Stimulated activated naive CD8-positive, alpha-beta T cell treated with anti-CD3 and anti-CD28 coated beads, Interleukin-15, Interleukin-2, amounts not matched to agents 100 U/mL and 50 U/mL, for 24 hours (primary cell): ENCODE results near the gene PRMT9.

Source experiments
- ATAC-seq: fragments of 150-1000 bp; cut with Tn5 transposase; one replicate; pipeline ENCODE4 v1.10.0; 2021
- DNase-seq: peaks from one replicate; pipeline ENCODE4 v3.0.0; 2021

PRMT9 gene

DNA sequence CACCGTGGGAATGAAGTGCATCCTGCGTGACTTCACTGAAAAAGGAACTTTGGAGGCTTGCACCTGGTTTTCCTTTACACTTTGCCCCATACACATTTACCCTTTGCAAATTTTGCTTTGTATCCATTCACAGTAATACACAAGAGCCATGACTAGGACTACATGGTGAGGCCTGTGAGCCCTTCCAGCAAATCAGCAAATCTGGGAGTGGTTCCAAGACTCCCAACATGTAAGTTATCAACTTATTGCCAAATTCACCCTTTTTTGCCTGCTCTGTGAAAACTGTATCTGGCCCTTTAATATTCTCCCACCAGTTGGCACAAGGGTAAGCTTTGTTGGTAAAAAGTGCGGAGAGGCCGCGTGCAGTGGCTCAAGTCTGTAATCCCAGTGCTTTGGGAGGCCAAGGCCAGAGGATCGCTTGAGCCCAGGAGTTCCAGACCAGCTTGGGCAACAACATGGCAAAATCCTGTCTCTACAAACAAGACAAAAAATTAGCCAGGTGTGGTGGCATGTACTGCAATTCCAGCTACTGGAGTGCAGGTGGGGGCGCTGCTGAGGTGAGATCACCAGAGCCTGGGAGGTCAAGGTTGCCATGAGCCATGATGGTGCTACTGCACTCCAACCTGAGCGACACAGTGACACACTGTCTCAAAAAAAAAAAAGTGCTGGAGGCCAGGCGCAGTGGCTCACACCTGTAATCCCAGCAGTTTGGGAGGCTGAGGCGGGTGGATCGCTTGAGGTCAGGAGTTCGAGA, 5.0 kb downstream of the PRMT9 start:
- DNase-seq, result peak; percentile 17
- ATAC-seq, result no peak

DNA sequence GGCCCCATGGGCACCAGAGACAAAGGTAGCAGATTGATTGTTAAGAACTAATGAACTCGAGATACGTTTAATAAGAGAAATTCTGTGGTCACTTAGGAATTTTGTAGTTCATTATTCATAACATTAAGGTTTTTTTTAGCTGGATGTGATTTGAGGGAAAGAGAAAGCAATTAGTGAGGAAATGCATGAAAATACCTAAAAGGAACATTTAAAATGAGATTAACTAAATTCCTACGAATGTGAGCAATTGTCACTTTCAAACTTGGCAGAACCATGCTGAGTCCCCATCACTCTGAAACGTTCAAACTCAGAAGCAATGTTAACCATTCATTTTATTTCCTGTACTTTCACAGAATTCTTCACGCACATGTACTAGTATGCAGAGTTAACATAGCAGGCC, 5.9 kb downstream of the PRMT9 start:
- no peak for ATAC-seq

DNA sequence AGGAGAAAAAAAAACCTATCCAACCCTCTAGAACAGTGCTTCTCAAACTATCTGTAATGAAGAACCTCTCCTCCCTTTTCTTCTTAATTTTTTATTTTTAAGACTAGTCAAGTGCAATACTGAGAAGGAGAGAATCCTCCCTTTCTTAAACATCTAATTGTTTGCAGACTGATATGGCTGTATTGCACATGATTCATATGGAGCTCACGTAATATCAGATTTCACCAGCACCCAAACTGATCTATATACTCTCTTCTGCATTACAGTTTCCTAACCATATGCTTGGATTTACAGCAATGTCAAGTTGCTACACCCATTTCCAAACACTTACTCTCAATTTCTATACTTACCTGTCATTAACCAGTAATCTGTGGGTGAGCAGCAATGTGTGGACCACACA, 9.5 kb downstream of the PRMT9 start:
- no peak for ATAC-seq
- DNase-seq, result no peak

More for the DNA sequence above, 5.9 kb downstream of the PRMT9 start:
- no peak for DNase-seq

DNA sequence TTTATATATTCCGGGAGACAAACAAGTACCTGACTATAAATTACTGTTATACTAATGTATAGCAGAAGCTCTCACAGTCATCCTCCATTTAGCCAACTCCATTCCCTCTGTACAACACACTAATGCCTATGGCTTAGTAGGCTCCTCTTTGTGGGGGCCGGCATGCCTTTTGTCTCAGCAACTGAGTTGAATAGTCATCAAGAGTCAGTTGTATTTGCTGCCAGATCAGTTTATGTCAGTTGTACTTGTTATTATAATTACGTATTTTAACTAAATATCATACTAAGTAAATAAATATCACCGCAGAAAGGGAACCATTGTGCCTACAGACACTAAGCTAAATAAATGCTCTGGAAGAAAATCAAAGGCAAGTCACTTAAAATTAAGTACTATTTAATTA, 9.9 kb downstream of the PRMT9 start:
- ATAC-seq (no peak), DNase-seq (no peak)

DNA sequence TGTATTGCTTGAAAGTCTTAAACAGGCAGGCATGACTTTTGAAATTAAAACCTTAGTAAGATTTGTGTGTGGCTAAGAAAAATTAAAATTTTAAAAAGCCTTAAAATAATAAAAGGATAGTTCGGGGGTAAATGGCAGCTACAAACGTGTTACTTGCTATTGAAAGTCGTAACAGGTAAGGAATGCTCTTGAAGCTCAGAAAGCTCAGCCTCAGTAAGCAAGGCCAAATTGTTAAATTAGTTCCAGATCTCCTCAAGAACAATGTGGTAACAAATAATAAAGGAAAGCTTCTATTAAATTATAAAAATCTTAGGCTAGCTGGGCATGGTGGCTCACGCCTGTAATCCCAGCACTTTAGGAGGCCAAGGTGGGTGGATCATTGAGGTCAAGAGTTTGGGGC, 25.5 kb downstream of the PRMT9 start:
- ATAC-seq (no peak), DNase-seq (no peak)

DNA sequence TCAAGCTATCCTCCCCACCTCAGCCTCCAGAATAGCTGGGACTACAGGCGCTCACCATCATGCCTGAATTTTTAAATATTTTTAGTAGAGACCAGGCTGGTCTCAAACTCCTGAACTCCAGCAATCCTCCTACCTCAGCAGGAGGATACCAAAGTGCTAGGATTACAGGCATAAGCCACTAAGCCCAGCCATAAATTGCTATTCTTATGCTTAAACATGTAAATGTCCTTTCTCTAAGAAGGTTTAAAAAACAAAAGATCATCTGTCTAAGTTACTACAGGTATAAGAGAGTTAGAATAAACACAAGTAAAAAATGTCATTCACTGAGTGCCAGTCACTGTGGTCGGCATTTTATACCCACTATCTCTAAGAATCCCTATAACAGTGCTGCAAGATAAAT, 28.3 kb downstream of the PRMT9 start:
- DNase-seq, result no peak
- ATAC-seq, result no peak

DNA sequence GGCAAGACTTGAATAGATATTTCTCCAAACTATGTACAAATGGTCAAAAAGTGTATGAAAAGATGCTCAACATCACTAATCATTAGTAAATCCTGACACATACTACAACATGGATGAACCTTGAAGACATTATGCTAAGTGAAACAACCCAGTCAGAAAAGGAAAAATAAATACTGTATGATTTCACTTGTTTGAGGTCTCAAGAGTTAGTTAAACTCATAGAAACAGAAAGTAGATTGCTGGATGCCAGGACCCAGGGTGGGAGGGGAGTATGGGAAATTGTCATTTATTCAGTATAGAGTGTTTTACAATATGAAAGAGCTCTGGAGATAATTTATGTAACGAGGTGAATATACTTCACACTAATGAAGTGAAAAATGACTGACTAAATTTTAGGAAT, 32.4 kb downstream of the PRMT9 start:
- ATAC-seq (no peak), DNase-seq (no peak)

DNA sequence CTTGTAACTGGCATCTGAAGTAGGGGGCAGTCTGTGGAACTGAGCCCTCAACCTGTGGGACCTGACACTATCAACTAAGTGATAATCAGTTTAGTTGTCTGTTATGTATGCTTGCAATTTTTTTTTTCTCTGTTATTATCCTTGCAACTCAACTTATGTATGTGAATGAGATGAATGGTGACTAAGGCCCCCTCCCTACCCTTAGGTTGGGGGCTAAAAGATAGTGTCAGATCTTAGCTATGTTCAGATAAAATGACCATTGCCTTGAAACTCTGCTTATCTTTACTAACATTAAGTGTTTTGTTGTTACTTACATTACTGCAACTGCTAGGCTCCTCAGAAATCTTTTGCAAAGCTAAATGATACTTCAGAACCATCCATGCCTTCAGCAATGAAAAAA, 35.3 kb downstream of the PRMT9 start:
- ATAC-seq (no peak), DNase-seq (no peak)

DNA sequence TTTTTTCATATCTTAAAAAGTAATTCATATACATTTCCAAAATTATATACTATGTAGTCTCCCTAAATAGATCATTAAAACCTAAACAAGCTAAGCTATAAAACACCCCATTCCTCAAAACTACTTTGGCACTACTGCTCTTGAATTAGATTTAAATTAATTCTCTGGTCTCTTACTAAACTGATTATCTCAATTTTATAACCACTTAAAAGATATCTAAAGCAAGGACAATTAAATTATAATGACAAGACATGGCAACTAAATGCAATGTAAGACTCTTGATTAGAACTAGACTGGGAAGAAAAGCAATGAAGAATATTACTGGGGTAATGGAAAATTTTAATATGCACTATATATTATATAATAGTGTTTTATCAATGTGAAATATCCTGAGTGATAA, 38.9 kb downstream of the PRMT9 start:
- no peak for DNase-seq
- ATAC-seq, result no peak

DNA sequence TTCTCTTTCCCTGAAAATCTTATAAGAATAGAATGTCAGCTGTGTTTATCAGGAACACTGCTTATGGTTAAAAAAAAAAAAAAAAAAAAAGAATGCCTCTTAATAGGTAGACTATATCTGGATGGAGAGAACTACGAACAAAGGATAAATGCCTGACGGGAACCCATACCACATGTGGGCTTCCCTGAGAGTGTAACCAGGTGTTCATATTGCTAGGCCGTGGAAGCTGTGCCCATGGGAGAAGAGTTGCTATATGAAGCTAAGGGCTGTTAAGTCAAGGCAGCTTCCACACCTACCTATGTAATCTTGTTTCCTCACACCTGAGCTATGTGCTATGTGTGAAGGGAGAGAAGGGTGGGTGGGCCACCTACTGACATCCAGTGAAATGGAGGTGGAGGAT, 39.5 kb downstream of the PRMT9 start:
- DNase-seq, result no peak
- no peak for ATAC-seq

DNA sequence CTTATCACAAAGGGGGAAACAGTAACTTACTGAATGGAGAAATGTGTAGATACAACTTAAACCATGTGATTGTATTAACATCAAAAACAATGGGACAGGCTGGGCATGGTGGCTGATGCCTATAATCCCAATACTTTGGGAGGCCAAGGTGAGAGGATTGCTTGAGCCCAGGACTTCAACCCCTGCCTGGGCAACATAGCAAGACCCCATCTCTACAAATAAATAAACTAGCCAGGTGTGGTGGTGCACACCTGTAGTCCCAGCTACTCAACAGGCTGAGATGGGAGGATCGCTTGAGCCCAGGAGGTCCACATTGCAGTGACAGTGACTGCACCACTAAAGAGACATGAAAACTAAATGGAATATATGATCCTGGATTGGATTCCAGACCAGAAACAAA, 40.3 kb downstream of the PRMT9 start:
- DNase-seq (no peak), ATAC-seq (no peak)

DNA sequence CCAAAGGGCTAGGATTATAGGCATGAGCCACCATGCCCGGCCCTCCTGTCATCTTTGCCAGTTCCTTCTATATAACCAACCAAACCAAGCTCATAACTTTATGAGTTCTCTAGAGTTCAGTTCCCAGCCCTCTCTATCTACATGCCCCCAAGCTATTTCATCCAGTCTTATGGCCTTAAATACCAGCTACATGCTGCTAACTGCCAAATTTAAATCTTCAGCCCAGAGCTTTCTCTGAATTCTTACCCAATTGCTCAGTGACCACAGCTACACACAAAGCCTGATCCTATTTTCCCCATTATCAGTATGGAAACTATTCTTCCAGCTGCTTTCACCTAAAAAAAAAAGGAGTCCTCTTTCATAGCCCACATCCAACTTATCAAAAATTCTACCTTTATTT, 43.6 kb downstream of the PRMT9 start:
- ATAC-seq (no peak), DNase-seq (no peak)

DNA sequence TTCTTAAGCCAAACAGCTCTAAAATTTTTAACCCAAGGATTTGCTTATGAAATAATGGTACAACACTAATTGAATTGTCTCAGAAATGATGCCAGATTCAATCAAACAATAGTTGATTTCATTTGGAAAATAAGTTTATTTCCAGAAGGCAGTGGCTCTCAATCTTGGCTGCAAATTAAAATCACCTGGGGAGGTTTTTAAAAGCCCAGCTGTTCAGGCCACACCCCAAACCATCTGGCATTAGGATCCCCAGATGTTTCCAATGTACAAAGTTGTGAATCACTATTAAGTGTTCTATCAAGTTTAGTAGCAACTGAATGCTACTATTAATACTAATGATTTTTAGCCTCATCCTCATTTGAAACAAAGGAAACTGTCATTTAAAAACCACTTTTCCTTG, 44.6 kb downstream of the PRMT9 start:
- DNase-seq (no peak), ATAC-seq (no peak)

DNA sequence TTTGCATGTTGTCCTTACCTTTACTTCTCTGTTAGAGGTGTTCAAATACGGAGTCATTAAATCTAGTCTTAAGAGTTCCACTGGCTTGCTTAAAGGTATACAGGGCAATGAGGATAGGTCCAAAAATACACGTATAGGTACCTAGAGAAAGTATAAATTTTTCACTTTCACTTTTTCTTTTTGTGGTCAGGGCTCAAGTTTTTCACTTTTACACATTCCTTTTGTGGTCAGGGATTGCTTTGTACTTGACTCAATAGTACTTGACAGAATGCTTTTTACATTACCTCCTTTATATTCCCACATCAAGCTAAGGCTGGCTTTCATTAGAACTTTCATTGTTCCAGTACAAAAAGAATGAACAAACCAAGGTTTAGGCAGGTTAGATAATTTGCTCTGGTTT, 45.0 kb downstream of the PRMT9 start:
- ATAC-seq (peak; percentile 52), DNase-seq (no peak)

DNA sequence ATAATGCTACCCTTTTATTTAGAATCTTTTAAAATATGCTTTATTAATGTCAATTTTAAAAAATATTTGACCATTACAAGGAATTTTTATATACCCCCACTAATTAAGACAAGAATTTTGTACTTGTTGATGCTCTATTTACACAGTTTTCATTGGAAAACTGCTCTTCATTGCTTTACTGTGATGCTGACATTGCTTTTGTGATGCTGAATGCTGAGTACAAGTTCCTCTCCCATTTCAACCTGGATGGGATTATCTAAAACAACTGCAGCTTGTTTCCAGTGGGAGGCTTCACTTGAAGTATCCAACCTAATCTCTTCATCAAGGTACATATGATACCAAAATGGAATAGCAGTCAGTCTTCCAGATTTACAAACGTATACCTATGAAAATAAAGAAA, 45.6 kb downstream of the PRMT9 start:
- DNase-seq, result no peak
- ATAC-seq, result no peak

DNA sequence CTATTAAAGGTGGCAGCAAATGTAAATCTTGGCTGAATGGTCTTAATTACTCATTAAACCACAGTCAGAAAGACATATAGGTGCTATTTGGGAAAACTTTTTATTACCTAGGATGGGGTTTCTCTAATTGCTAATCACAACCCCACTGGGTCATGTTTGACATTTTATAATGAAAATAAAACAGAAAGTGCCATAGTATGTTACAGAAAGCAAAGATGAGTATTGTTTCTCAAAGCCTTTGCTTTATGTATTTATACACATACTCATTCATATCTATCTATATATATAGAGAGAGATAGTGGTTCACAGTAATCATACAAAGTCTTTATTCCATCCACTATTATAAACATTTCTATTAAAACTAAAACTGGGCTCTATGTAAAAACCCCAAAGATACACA, 48.6 kb downstream of the PRMT9 start:
- DNase-seq (no peak), ATAC-seq (no peak)

DNA sequence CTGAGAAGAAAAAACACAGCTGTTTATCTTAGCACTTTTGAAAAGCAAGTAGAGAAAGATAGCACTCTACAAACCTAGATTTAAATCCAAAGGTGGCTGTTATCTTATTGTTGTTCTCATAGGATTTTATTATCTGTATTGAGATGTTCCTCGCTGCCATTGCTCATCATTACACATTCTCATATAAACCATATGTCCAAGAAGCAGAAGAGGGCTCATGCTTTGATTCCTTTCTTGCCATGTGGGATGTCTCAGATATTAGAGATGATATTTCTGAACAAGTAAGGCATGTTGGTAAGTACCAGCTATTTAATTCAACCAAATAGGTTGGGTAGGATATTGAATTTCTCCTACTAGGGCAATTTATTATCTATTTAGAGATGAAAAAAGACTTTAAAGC, 50.3 kb downstream of the PRMT9 start:
- DNase-seq, result no peak
- no peak for ATAC-seq

DNA sequence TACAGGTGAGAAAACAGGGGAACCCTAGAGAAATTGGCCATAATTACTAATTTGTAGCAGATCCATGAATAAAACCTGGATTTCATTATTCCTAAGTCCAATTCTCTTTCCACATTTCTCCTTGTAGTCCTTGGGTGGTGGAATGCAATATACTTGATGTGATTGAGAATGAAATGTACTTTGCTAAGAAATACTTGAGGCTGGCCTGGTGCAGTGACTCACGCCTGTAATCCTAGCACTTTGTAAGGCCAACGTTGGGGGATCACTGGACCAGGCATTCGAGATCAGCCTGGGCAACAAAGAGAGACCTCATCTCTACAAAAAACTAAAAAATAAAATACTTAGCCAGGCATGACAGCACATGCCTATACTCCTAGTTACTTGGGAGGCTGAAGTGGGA, 50.9 kb downstream of the PRMT9 start:
- DNase-seq (no peak), ATAC-seq (no peak)

DNA sequence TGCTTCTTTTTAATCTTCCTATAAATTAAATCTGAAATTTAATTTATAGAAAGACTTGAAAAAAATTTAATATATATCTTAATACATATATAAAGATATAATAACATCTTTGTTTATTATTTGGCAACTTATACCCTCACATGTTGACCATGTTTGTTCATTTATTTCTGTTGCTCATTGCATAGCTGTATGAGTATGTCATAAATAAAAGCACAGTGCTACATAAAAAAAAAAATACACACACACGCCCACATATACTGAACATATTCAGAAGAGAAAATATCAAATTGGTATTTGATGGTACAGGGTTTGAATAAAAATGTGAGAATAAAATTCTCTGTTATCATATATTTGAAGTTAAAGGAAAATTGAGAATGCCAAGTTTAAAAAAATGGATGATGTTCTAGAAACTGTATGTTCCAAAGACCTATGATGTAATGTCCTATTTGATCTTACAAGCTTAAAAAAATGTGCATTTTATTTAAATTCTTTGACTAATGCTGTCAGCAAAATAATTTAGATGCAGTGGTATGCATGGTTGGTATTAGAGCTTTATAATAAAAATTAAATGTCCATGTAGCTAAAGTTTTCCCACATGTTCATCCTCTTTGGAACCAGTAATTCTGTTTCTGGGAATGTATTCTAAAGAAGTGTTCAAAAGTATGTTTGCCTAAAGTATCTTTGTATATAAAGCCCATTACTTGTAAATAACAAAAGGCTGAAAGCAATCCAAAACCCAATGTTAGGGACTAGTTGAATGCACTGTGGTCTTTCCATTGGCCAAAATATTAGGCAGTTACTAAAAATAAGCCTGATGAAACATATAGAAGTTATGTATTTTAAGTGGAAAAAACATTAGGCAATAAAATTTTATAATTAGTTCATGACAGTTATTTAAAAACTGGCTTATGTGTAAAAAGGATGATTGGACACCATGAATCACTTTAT, 53.9 kb downstream of the PRMT9 start:
- DNase-seq (no peak), ATAC-seq (no peak)

DNA sequence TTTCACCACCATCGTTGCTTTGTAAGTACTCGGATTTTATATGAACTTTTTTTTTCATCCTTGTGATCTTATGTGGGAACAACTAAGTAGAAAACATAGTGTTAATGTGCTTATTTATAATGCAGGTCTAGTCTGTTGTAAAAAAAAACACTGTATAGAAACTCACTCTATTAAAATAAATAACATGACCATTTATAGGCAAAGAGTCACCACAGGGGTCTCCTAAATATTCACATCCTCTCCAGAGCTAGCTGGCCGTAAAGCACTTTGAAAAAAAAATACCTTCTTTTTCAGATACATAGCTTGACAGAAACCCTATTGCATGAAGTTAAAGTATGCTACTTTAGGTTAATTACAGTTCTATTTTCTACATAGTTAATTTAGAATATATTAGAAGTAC, 55.5 kb downstream of the PRMT9 start:
- DNase-seq (no peak), ATAC-seq (no peak)

DNA sequence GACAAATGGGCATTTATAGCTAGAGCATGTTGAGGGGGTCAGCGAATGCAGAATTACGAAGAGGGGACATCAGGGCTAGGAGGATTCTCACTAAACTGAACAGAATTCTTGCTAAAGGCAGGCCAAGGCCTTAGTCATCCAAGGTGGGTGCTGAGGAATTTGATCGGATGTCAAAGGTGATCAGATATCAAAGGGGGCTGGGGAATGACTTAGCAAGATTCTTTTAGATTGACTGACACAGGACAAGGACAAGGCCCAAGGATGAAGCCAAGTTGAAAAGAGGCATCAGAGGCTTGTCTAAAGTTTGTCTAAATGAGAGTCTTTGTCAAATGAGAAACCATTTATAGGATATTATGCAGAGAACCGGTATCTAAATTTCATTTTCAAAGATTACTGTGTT, 57.1 kb downstream of the PRMT9 start:
- DNase-seq, result no peak

DNA sequence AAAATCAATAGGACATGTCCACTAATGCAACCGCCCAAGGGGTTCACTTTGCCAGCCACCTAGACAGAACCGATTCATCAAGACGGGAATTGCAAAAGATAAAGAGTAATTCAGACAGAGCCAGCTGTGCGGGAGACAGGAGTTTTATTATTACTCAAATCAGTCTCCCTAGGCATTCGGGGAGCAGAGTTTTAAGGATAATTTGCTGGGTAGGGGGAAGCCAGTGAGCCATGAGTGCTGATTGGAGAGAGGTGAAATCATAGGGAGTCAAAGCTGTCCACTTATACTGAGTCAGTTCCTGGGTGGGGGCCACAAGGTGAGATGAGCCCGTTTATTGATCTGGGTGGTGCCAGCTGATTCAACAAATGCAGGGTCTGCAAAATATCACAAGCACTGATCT, 58.2 kb downstream of the PRMT9 start:
- no peak for ATAC-seq
- no peak for DNase-seq

More for the DNA sequence above, 57.1 kb downstream of the PRMT9 start:
- ATAC-seq, result no peak

DNA sequence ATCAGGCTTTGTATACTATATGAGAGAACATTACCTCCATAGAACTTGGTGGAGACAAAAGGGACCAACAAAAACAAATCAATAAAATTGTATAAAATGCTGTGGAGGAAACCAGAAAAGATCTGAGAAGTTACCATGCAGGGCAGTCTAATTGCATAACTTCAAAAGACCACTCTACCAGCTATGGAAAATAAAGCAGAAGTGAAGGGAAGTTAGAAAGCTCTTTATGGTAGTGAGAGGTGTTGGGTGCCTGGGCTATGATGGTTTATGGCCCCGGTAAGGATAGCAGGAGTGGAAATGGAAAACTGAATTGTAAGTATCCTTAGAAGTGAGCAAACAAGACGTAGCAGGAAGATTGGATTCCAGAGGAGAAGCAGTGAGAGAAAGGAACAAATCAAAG, 63.6 kb downstream of the PRMT9 start:
- no peak for ATAC-seq
- DNase-seq, result no peak
